Bronchial smooth muscle cell (primary cell): Measurements from ENCODE around the gene NOB1. TPM values are rescaled to one million over a fixed set of nuclear protein-coding genes. Genes with fewer than 3 reads are reported as not detected.

Experiments
- total RNA-seq: library from RNA; depleted of rRNA; stranded (reverse); fragments of >200 nt; gene quantifications from 2 replicates; pipeline ENCODE4 v1.2.1, GENCODE V29; 2014

The NOB1 gene
- total RNA-seq = 25.7 and 26.6 TPM in 2 replicates

DNA sequence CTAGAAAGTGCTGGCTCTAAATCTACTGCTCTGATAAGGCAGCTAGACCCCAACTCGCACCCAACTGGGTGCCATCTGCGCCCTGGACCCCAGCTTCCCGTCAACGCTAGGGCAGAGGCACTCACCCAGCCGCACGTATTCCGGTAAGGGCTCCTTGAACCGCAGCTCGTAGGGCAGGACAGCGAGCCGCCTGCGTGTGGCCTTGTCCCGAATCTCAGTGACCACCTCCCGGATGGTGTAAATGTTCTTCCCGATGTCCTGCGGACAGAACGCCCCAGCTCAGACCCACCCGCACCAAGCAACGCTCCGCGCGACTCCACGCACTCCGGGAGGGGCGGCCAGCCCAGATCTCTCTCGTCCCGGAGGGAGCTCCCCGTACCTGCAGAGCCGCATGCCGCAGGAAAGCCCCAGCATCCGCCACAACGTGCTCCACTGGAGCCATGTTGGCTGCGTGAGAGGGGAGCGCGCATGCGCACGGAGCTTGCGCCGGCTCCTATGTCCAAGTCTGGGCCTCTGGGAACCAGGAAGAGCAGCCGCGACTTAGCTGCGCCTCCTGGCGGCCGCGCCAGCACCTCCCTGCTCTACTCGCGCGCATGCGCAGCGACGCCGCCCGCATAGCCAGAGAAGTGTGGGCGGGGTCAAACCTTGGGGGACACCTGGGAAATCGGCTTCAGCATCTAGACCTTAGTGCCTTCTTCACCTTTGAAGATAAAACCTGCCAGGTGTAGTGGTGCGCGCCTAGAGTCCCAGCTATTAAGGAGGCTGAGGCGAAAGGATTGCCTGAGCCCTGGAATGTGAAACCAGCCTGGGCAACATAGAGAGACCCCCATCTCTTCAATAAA is at the start of gene NOB1:
NOB1 (minus strand) TSS at position 458 of the 842 bp plus-strand sequence; CDS start at position 442, 16 bp downstream.

GRCh38 chr16:69761983-69762813 is 7.5 kb upstream of the NOB1 start, which contains the start of gene WWP2:
Gene WWP2 (plus strand): TSS chr16:69762332. CDS start chr16:69787011, 24,679 bp downstream.

GRCh38 chr16:69726313-69727060 is 28.2 kb downstream of the NOB1 start, which contains the start of gene NQO1:
Gene NQO1 (minus strand): TSS chr16:69726560. CDS start chr16:69726439, 121 bp downstream.

Other genes with a start within 250 kb of the NOB1 start
- gene NFAT5, start 189.0 kb downstream of the NOB1 start, total RNA-seq = 10.1 and 11.7 TPM in 2 replicates
- 584 and 702 TPM in 2 replicates for gene NQO1, start 28.4 kb downstream of the NOB1 start, total RNA-seq
- gene WWP2, start 7.4 kb upstream of the NOB1 start, total RNA-seq = 11.7 and 16.4 TPM in 2 replicates
- gene CLEC18A, start 196.4 kb upstream of the NOB1 start, total RNA-seq = under 0.01 and 0.52 TPM in 2 replicates